Transverse colon (tissue), 4 donors: Measurements from ENCODE around the gene TRIM59. TPM values are rescaled to one million over a fixed set of nuclear protein-coding genes. Genes with fewer than 3 reads are reported as not detected.

Experiments
- DNase-seq: peaks from one replicate; pipeline ENCODE4 v3.0.0-alpha.2; 2019
- H3K27ac ChIP-seq, 4 donors: fragments of 200-600 bp; sonication (generic); 2 replicates each; pipeline ENCODE4 v1.5.1; 2016 to 2018; ENCODE audit warnings: inconsistent platforms in 4 of 4
- H3K27me3 ChIP-seq: fragments of 200-600 bp; sonication (generic); 2 replicates; pipeline ENCODE4 v1.5.1; 2017; ENCODE audit warnings: inconsistent platforms
- H3K36me3 ChIP-seq, 4 donors: fragments of 200-600 bp; sonication (generic); 2 replicates each; pipeline ENCODE4 v1.5.1; 2017 to 2019; ENCODE audit warnings: inconsistent platforms in 4 of 4
- H3K4me1 ChIP-seq, 4 donors: fragments of 200-600 bp; sonication (generic); 2 replicates each; pipeline ENCODE4 v1.5.1; 2017 to 2020; ENCODE audit warnings: inconsistent platforms in 4 of 4
- H3K4me3 ChIP-seq, 4 donors: fragments of 200-600 bp; sonication (generic); 1 replicate in 1 of 4; 2 replicates in 3 of 4; pipeline versions ENCODE4 v1.5.1 to v1.6.1; 2017 to 2019; ENCODE audit warnings: inconsistent platforms in 4 of 4
- H3K9me3 ChIP-seq, 2 donors: fragments of 200-600 bp; sonication (generic); 2 replicates each; pipeline ENCODE4 v1.5.1; 2017 to 2019; ENCODE audit warnings: inconsistent platforms in 2 of 2
- EP300 ChIP-seq: sonication (generic); formaldehyde crosslinking; IDR thresholded peaks from one replicate; pipeline ENCODE4 v1.6.1; 2017; ENCODE audit warnings: antibody characterized with exemption, low read depth
- POLR2A ChIP-seq: fragments of 450-650 bp; IDR thresholded peaks from one replicate; pipeline ENCODE4 v1.6.1; 2016; ENCODE audit warnings: antibody characterized with exemption, mild to moderate bottlenecking, moderate library complexity
- POLR2AphosphoS5 ChIP-seq, 3 donors: sonication (generic); formaldehyde crosslinking; IDR thresholded peaks; one replicate each; pipeline ENCODE4 v1.6.1; 2016; ENCODE audit warnings: antibody characterized with exemption in 3 of 3
- WGBS, 2 donors: methylation state at CpG; one replicate each; pipeline ENCODE4 v1.1.5; 2018; ENCODE audit warnings: low coverage in 1 of 2; 5-methylcytosine and 5-hydroxymethylcytosine counted together
- in situ Hi-C, 4 donors: fragments of 200-750 bp; cut with MboI; loops; one replicate each; pipeline versions ENCODE4 v1.15.0 to v1.15.1; 2017; ENCODE audit warnings: low sequenced_read_pairs in 3 of 4, low pct_ligation_motif_present in 1 of 4, low pct_unique_long_range_greater_than_20kb in 1 of 4
- intact Hi-C: fragments of 100-400 bp; cut with DNase I; formaldehyde crosslinking; loops from one replicate; pipeline ENCODE4 v1.15.1; 2023; ENCODE audit warnings: low total_unique reads
- total RNA-seq, 4 donors: library from RNA; depleted of rRNA; stranded (reverse); fragments of >200 nt; gene quantifications; one replicate each; pipeline ENCODE4 v1.1.0, GENCODE V29; 2016
- TF ChIP-seq, protein P1 (sequence below), 5 experiments: fragments of 200-600 bp in 3 of 5; fragments of 450-650 bp in 2 of 5; sonication (generic) in 3 of 5; IDR thresholded peaks; 1 replicate in 2 of 5; 2 replicates in 3 of 5; pipeline ENCODE4 v1.5.1; 2016 to 2017; ENCODE audit warnings: antibody characterized with exemption in 5 of 5, inconsistent platforms in 3 of 5, mild to moderate bottlenecking in 2 of 5, moderate library complexity in 1 of 5

The TRIM59 gene
- total RNA-seq, 4 donors from 2014 or later, result 1.9 to 10.9 (median 8.4) TPM; not detected in 1

DNA sequence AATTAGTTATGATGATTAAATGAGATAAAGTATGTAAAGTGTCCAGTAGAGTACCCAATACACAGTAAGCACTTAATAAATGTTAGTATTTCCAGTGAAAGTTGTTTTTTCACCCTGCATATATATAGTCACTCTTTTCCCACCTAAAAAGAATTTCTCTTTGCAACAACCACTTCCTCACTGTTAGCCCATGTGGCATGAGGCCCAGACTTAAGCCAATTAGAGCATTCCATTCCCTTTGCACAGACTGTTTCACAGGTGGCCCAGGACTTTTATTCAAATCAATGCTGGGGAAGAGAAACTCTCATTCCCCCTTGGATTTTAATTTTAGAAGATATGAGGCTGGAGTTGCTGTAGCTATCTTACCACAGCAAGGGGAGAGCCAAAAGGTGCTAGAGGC lies 54.3 kb downstream of the TRIM59 start:
- no peak overlapping the region for H3K4me3 ChIP-seq
- no peaks in the 10 kb centered on the region for H3K27me3 ChIP-seq
- intact Hi-C loops (no loop called here), in situ Hi-C loops (no loop called here)
- H3K4me1 ChIP-seq, result peaks cover 4 to 7% (median 6%) of the 10 kb centered on the region in 4 donors
- H3K36me3 ChIP-seq, result no peaks in the 10 kb centered on the region
- TF ChIP-seq POLR2A (no peak), EP300 (no peak), POLR2AphosphoS5 (IDR thresholded peaks at IDR 0.05) (no peak)
- TF ChIP-seq, protein P1, sequence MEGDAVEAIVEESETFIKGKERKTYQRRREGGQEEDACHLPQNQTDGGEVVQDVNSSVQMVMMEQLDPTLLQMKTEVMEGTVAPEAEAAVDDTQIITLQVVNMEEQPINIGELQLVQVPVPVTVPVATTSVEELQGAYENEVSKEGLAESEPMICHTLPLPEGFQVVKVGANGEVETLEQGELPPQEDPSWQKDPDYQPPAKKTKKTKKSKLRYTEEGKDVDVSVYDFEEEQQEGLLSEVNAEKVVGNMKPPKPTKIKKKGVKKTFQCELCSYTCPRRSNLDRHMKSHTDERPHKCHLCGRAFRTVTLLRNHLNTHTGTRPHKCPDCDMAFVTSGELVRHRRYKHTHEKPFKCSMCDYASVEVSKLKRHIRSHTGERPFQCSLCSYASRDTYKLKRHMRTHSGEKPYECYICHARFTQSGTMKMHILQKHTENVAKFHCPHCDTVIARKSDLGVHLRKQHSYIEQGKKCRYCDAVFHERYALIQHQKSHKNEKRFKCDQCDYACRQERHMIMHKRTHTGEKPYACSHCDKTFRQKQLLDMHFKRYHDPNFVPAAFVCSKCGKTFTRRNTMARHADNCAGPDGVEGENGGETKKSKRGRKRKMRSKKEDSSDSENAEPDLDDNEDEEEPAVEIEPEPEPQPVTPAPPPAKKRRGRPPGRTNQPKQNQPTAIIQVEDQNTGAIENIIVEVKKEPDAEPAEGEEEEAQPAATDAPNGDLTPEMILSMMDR (IDR thresholded peaks at IDR 0.05), result no peak
- no peak for DNase-seq
- H3K9me3 ChIP-seq, result no peaks in the 10 kb centered on the region
- no peak overlapping the region for H3K27ac ChIP-seq

DNA sequence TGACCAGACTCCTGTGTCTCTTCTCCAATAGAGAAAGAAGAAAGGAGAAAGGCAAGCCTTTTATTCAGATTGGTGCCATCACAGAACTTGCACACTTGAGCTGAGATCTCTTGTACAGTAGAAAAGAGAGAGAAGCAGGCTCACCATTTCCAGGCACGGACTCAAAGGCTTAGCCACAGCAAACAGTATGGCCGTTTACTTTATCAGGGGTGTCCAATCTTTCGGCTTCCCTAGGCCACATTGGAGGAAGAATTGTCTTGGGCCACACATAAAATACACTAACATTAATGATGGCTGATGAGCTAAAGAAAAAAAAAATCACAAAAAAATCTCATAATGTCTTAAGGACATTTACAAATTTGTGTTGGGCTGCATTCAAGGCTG lies 55.6 kb downstream of the TRIM59 start:
- no peak overlapping the region for H3K4me3 ChIP-seq
- 96 to 97% methylated on average over 3 of the region's 3 CpGs for WGBS, 2 donors
- no peaks in the 10 kb centered on the region for H3K27me3 ChIP-seq
- intact Hi-C loops, result no loop called here
- TF ChIP-seq POLR2A (no peak), POLR2AphosphoS5 (IDR thresholded peaks at IDR 0.05) (no peak), EP300 (no peak)
- TF ChIP-seq, protein P1 (IDR thresholded peaks at IDR 0.05), result no peak
- H3K9me3 ChIP-seq, result no peaks in the 10 kb centered on the region
- no peak for DNase-seq
- H3K4me1 ChIP-seq, result peaks cover 4 to 7% (median 6%) of the 10 kb centered on the region in 4 donors
- H3K27ac ChIP-seq, result no peak overlapping the region
- in situ Hi-C loops, result no loop called here
- no peaks in the 10 kb centered on the region for H3K36me3 ChIP-seq

DNA sequence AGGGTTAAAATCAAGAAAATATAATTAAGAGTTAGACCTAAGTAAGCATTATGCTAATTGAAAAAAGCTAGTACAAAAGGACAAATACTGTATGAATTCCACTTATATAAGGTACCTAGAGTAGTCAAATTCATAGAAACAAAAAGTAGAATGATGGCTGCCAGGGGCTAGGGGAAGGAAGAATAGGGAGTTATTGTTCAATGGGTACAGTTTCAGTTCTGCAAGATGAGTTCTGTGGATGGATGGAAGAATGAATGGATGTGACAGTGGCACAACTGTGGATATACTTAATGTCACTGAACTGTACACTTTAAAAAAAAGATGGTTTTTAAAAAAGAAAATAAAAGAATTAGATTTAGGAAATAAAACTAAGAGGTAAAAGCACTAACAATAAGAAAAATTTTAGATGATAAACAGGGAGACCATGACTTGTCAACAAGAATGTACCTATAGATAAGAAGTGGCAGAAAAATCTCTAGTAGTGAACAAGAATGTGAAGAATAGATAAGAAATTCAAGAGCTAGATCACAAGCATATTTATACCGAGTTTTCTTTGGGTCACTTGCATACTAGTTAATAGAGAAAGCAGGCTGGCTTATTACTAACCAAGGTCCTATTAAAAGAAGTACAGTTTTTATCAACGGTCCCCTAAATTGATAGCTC lies 56.1 kb downstream of the TRIM59 start:
- no peaks in the 10 kb centered on the region for H3K36me3 ChIP-seq
- in situ Hi-C loops, result no loop called here
- no peak overlapping the region for H3K27ac ChIP-seq
- H3K27me3 ChIP-seq, result no peaks in the 10 kb centered on the region
- no peaks in the 10 kb centered on the region for H3K9me3 ChIP-seq
- intact Hi-C loops, result no loop called here
- 97 to 100% methylated on average over 2 of the region's 2 CpGs for WGBS, 2 donors
- no peak for DNase-seq
- no peak for TF ChIP-seq POLR2AphosphoS5 (IDR thresholded peaks at IDR 0.05)
- no peak for TF ChIP-seq POLR2A
- no peak for TF ChIP-seq EP300
- TF ChIP-seq, protein P1 (IDR thresholded peaks at IDR 0.05), result no peak
- no peak overlapping the region for H3K4me3 ChIP-seq
- H3K4me1 ChIP-seq, result peaks cover 3 to 5% (median 4%) of the 10 kb centered on the region in 4 donors

DNA sequence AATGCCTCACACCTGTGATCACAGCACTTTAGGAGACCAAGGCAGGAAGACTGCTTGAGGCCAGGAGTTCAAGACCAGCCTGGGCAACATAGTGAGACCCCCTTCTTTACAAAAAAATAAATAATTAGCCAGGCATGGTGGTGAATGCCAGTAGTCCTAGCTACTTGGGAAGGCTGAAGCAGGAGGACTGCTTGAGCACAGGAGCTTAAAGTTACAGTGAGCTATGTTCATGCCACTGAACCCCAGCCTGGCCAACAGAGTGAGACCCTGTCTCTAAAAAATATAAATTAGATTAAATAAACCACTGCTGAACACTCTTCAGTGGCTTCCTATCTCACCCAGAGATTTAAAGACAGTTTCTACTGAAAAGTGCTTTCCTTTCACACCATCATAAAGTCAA lies 56.8 kb downstream of the TRIM59 start:
- in situ Hi-C loops (no loop called here), intact Hi-C loops (no loop called here)
- Histone ChIP-seq H3K9me3 (no peaks in the 10 kb centered on the region), H3K27ac (no peak overlapping the region), H3K27me3 (no peaks in the 10 kb centered on the region), H3K36me3 (no peaks in the 10 kb centered on the region), H3K4me1 (no peaks in the 10 kb centered on the region), H3K4me3 (no peak overlapping the region)
- no peak for DNase-seq
- TF ChIP-seq EP300, result no peak
- TF ChIP-seq POLR2A, result no peak
- TF ChIP-seq POLR2AphosphoS5 (IDR thresholded peaks at IDR 0.05), result no peak

DNA sequence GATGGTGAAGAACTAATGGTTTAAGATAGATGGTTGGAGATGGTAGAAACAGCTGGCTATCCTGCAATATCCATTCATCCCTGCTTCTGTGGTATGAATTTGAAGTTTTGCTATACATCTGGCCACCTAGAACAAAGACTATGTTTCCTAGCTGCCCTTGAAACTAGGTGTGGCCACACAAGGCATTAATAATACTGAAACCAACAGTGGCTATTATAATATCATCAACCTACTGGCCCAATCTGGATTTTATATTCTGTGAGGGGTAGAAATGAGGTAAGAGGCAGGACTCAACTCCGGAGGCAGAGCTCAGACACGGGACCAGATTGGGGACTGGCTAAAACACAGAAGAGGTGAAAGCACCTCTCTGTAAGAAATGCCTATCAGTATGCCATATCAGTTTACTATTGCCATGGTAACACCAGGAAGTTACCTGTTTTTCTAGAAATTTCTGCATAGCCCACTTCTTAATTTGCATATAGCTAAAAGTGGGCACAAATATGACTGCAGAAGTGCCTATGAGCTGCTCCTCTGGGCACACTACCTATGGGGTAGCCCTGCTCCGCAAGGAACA lies 58.9 kb downstream of the TRIM59 start:
- intact Hi-C loops, result no loop called here
- no peak for TF ChIP-seq EP300
- TF ChIP-seq, protein P1 (IDR thresholded peaks at IDR 0.05), result no peak
- no peak for TF ChIP-seq POLR2A
- TF ChIP-seq POLR2AphosphoS5 (IDR thresholded peaks at IDR 0.05), result no peak
- no peak overlapping the region for H3K27ac ChIP-seq
- H3K36me3 ChIP-seq, result no peaks in the 10 kb centered on the region
- H3K4me3 ChIP-seq, result no peak overlapping the region
- H3K9me3 ChIP-seq, result no peaks in the 10 kb centered on the region
- H3K4me1 ChIP-seq, result peaks cover 0 to 2% (median 0%) of the 10 kb centered on the region in 4 donors
- in situ Hi-C loops, result no loop called here
- WGBS, 2 donors, result 98% methylated on average over 3 of the region's 3 CpGs; no CpG with 5 or more reads in 1 of the 2 donors
- DNase-seq, result no peak
- no peaks in the 10 kb centered on the region for H3K27me3 ChIP-seq
